ENCODE results near the gene ISG20.

- TF ChIP-seq CTCF (IDR thresholded peaks at IDR 0.05; ENCODE audit: control extremely low read depth in 1 of 3, insufficient read depth in 1 of 3, low read depth in 1 of 3, low read length in 3 of 3): no peak
- TF ChIP-seq SP2 (IDR thresholded peaks at IDR 0.05; ENCODE audit: low read length): peak; percentile 49; the same call in 1 of the 2 replicates
- no peak for TF ChIP-seq FOSL1 (IDR thresholded peaks at IDR 0.05; ENCODE audit: insufficient read depth, low read depth, low read length)
- no peak for TF ChIP-seq USF2 (IDR thresholded peaks at IDR 0.05; ENCODE audit: low read length)
- peak; percentile 83 to 96 for TF ChIP-seq POLR2A (IDR thresholded peaks at IDR 0.05; ENCODE audit: control extremely low read depth in 1 of 2, low read depth in 2 of 2, low read length in 2 of 2)
- TF ChIP-seq JUN (IDR thresholded peaks at IDR 0.05; ENCODE audit: low read depth, low read length): no peak
- no peak for TF ChIP-seq EP300 (IDR thresholded peaks at IDR 0.05; ENCODE audit: borderline replicate concordance in 1 of 2, low read depth in 2 of 2, low read length in 2 of 2)
- peak; percentile 92 for TF ChIP-seq TAF1 (IDR thresholded peaks at IDR 0.05; ENCODE audit: low read depth, low read length)
- no peak for TF ChIP-seq ATF3 (IDR thresholded peaks at IDR 0.05; ENCODE audit: insufficient read depth, low read depth, low read length)
- TF ChIP-seq GABPA (IDR thresholded peaks at IDR 0.05; ENCODE audit: borderline replicate concordance, insufficient read depth, low read length): no peak
- TF ChIP-seq MAX (IDR thresholded peaks at IDR 0.05): peak; percentile 98
- no peak for TF ChIP-seq TEAD4 (IDR thresholded peaks at IDR 0.05; ENCODE audit: low read depth, low read length)
- no peak for TF ChIP-seq SIX5 (IDR thresholded peaks at IDR 0.05; ENCODE audit: low read depth, low read length)
- no peak for TF ChIP-seq RBBP5 (IDR thresholded peaks at IDR 0.05; ENCODE audit: borderline replicate concordance, low read depth, low read length)
Measured at GRCh38 chr15:88620995-88621772, 17.6 kb upstream of the ISG20 start, which contains the start of gene AEN.
